GM19463 (cell line): Measurements from ENCODE around the gene NIT1.

Source experiments
- ATAC-seq: cut with Tn5 transposase; IDR thresholded peaks from one replicate; pipeline ENCODE4 v1.9.1; 2021; ENCODE audit warnings: mild to moderate bottlenecking, moderate library complexity; ENCODE audit not compliant: unreplicated experiment

Gene NIT1

GRCh38 chr1:161117759-161118581 lies at the start of gene NIT1, which contains the start of gene PFDN2:
Gene NIT1 (plus strand): TSS chr1:161118105. CDS start chr1:161118177, 72 bp downstream.
Gene PFDN2 (minus strand): TSS chr1:161118037. CDS start chr1:161118026, 11 bp downstream.
- peak; percentile 84 for ATAC-seq

GRCh38 chr1:161068306-161069234 lies 49.3 kb upstream of the NIT1 start:
- ATAC-seq: peak; percentile 47

GRCh38 chr1:161069241-161069640 lies 48.7 kb upstream of the NIT1 start:
- no peak for ATAC-seq

- ATAC-seq: peak; percentile 85
Measured at GRCh38 chr1:161069731-161070270, 48.1 kb upstream of the NIT1 start, which contains the start of gene ARHGAP30. Gene ARHGAP30 (minus strand): TSS chr1:161069891. CDS start chr1:161069624, 267 bp downstream.

GRCh38 chr1:161070761-161071160 lies 47.1 kb upstream of the NIT1 start:
- no peak for ATAC-seq

GRCh38 chr1:161071886-161072371 lies 46.0 kb upstream of the NIT1 start:
- ATAC-seq: no peak

- no peak for ATAC-seq
Measured at GRCh38 chr1:161072751-161073449, 45.0 kb upstream of the NIT1 start.

GRCh38 chr1:161073474-161074121 lies 44.3 kb upstream of the NIT1 start:
- ATAC-seq: no peak

GRCh38 chr1:161074676-161075368 lies 43.1 kb upstream of the NIT1 start:
- no peak for ATAC-seq

GRCh38 chr1:161076410-161076809 lies 41.5 kb upstream of the NIT1 start:
- ATAC-seq: no peak

GRCh38 chr1:161077426-161077825 lies 40.5 kb upstream of the NIT1 start:
- no peak for ATAC-seq

- ATAC-seq: no peak
Measured at GRCh38 chr1:161079436-161080110, 38.3 kb upstream of the NIT1 start.

- no peak for ATAC-seq
Measured at GRCh38 chr1:161080441-161081405, 37.2 kb upstream of the NIT1 start.

GRCh38 chr1:161081519-161081918 lies 36.4 kb upstream of the NIT1 start:
- no peak for ATAC-seq

GRCh38 chr1:161082483-161082882 lies 35.4 kb upstream of the NIT1 start:
- no peak for ATAC-seq

GRCh38 chr1:161082996-161083747 lies 34.7 kb upstream of the NIT1 start:
- no peak for ATAC-seq
